Panc1 (cell line): ENCODE measurements around the gene STAT4. TPM values are rescaled to one million over a fixed set of nuclear protein-coding genes. Genes with fewer than 3 reads are reported as not detected.

Source experiments
- ATAC-seq: fragments of 200-7000 bp; cut with Tn5 transposase; 2 replicates; pipeline ENCODE4 v1.9.1; 2020; ENCODE audit warnings: mild to moderate bottlenecking, moderate library complexity
- BruUV-seq: library from RNA; stranded (reverse); fragments of 400-500 nt; replicated peaks from 2 replicates; lab custom pipeline; 2021; lab: Mats Ljungman, UMichigan
- CTCF ChIA-PET: fragments of 300-600 bp; sonication (Branson Sonifier 250); formaldehyde crosslinking; loops from one replicate; lab custom pipeline; 2022; ENCODE audit warnings: antibody characterized with exemption; lab: Charles Lee
- POLR2A ChIA-PET: fragments of 300-600 bp; sonication (Branson Sonifier 250); formaldehyde crosslinking; loops from one replicate; lab custom pipeline; 2022; ENCODE audit warnings: antibody characterized with exemption; lab: Charles Lee
- DNase-seq: peaks from one replicate; pipeline ENCODE4 v3.0.0-alpha.2; 2010; ENCODE audit warnings: low read depth, low spot score
- H3K27ac ChIP-seq: 2 replicates; pipeline ENCODE4 v1.5.1; 2011; ENCODE audit warnings: mild to moderate bottlenecking, low read length, inconsistent platforms
- H3K27me3 ChIP-seq: fragments of 200-500 bp; sonication (Bioruptor generic); 2 replicates; pipeline ENCODE4 v1.6.0; 2014; ENCODE audit warnings: low read length, inconsistent platforms; ENCODE audit not compliant: control insufficient read depth, insufficient read depth
- H3K36me3 ChIP-seq: fragments of 200-500 bp; sonication (Bioruptor generic); 2 replicates; pipeline ENCODE4 v1.5.1; 2014; ENCODE audit warnings: inconsistent platforms, mild to moderate bottlenecking, low read length, moderate library complexity; ENCODE audit not compliant: control insufficient read depth, insufficient read depth
- H3K4me1 ChIP-seq: 2 replicates; pipeline ENCODE4 v1.5.1; 2011; ENCODE audit warnings: inconsistent platforms, mild to moderate bottlenecking, low read length, moderate library complexity; ENCODE audit not compliant: control insufficient read depth, insufficient read depth
- H3K4me3 ChIP-seq, 2 experiments: 2 replicates each; pipeline ENCODE4 v1.5.1; 2011 to 2012; ENCODE audit warnings: low read depth in 2 of 2, low read length in 2 of 2, mild to moderate bottlenecking in 2 of 2, inconsistent platforms in 1 of 2, moderate library complexity in 1 of 2
- H3K9me3 ChIP-seq: fragments of 200-500 bp; sonication (Bioruptor generic); 2 replicates; pipeline ENCODE4 v1.5.1; 2014; ENCODE audit warnings: low read depth, mild to moderate bottlenecking, inconsistent platforms, low read length, moderate library complexity; ENCODE audit not compliant: control insufficient read depth, insufficient read depth
- CTCF ChIP-seq: fragments of 450-650 bp; IDR thresholded peaks from 2 replicates; pipeline ENCODE4 v1.5.1; 2017; ENCODE audit warnings: mild to moderate bottlenecking
- POLR2AphosphoS5 ChIP-seq: IDR thresholded peaks from 2 replicates; pipeline ENCODE4 v1.6.1; 2012; ENCODE audit warnings: mild to moderate bottlenecking, low read depth, low read length, moderate library complexity
- REST ChIP-seq, 2 experiments: IDR thresholded peaks; 2 replicates each; pipeline ENCODE4 v1.6.1; 2011 to 2012; ENCODE audit warnings: low read depth in 2 of 2, control low read depth in 1 of 2, low read length in 1 of 2, mild to moderate bottlenecking in 1 of 2, moderate library complexity in 1 of 2; ENCODE audit not compliant: insufficient read depth in 1 of 2
- SIN3A ChIP-seq: IDR thresholded peaks from 2 replicates; pipeline ENCODE4 v1.6.1; 2012; ENCODE audit warnings: low read depth, mild to moderate bottlenecking, low read length, moderate library complexity, borderline replicate concordance; ENCODE audit not compliant: insufficient read depth
- TCF7L2 ChIP-seq: IDR thresholded peaks from 2 replicates; pipeline ENCODE4 v1.6.1; 2011; ENCODE audit warnings: mild to moderate bottlenecking, low read depth, low read length, inconsistent platforms
- in situ Hi-C: cut with HindIII; loops from 2 replicates; pipeline ENCODE4 v1.10.0; 2016; ENCODE audit warnings: low sequenced_read_pairs, low pct_unique_long_range_greater_than_20kb
- intact Hi-C: fragments of 100-400 bp; cut with micrococcal nuclease; formaldehyde crosslinking; loops from one replicate; pipeline ENCODE4 v1.10.0; 2022; ENCODE audit not compliant: unreplicated experiment
- total RNA-seq: library from RNA; stranded (reverse); gene quantifications from one replicate; pipeline ENCODE4 v1.2.1, GENCODE V29; 2021; ENCODE audit not compliant: unreplicated experiment

STAT4 gene
- total RNA-seq, 1 experiment from 2014 or later, result 0.05 TPM

GRCh38 chr2:191056228-191056627 is 94.6 kb downstream of the STAT4 start:
- ATAC-seq, result no peak

GRCh38 chr2:191053256-191053655 is 97.5 kb downstream of the STAT4 start:
- Histone ChIP-seq H3K27ac (no peak overlapping the region), H3K9me3 (no peaks in the 10 kb centered on the region), H3K36me3 (no peaks in the 10 kb centered on the region), H3K27me3 (peaks cover 6% of the 10 kb centered on the region; the same call in 1 of the 2 replicates), H3K4me3 (no peak overlapping the region), H3K4me1 (peaks cover 3% of the 10 kb centered on the region; the same call in 1 of the 2 replicates)
- POLR2A ChIA-PET, result no interaction called here
- CTCF ChIA-PET, result interaction anchor here (0.7 to 2.7 kb wide), 5 partner anchors 51 to 468 kb away, joined by 3 to 31 read pairs (median 4); no protein-coding TSS in a partner anchor
- intact Hi-C loops (loop anchor here (1.0 kb wide), 1 partner anchor 102 kb away; no protein-coding TSS in a partner anchor), in situ Hi-C loops (no loop called here)
- DNase-seq, result no peak
- no peak for ATAC-seq
- TF ChIP-seq REST (IDR thresholded peaks at IDR 0.05; ENCODE audit: insufficient read depth in 1 of 2, low read depth in 2 of 2, low read length in 1 of 2) (no peak), SIN3A (no peak), TCF7L2 (no peak), CTCF (no peak), POLR2AphosphoS5 (no peak)
- no TSS peak for BruUV-seq

More at GRCh38 chr2:191056228-191056627, 94.6 kb downstream of the STAT4 start:
- in situ Hi-C loops (no loop called here), intact Hi-C loops (no loop called here)
- no TSS peak for BruUV-seq
- Histone ChIP-seq H3K4me1 (peaks cover 3% of the 10 kb centered on the region; the same call in 1 of the 2 replicates), H3K4me3 (no peak overlapping the region), H3K27me3 (peaks cover 4% of the 10 kb centered on the region; the same call in 1 of the 2 replicates), H3K9me3 (no peaks in the 10 kb centered on the region), H3K36me3 (no peaks in the 10 kb centered on the region), H3K27ac (no peak overlapping the region)
- no peak for DNase-seq
- ChIA-PET CTCF (no interaction called here), POLR2A (no interaction called here)
- no peak for TF ChIP-seq SIN3A
- no peak for TF ChIP-seq CTCF
- TF ChIP-seq POLR2AphosphoS5, result no peak
- no peak for TF ChIP-seq TCF7L2
- TF ChIP-seq REST (IDR thresholded peaks at IDR 0.05; ENCODE audit: insufficient read depth in 1 of 2, low read depth in 2 of 2, low read length in 1 of 2), result no peak
